Uterus (tissue), 4 donors: ENCODE data around the gene PNMA8A. TPM values are rescaled to one million over a fixed set of nuclear protein-coding genes. Genes with fewer than 3 reads are reported as not detected.
A peak's percentile ranks its signal among the peaks of the same experiment; 100 is the strongest.

Experiments used
- DNase-seq, 2 donors: peaks; one replicate each; pipeline ENCODE4 v3.0.0-alpha.2; 2019 to 2020
- H3K27ac ChIP-seq, 2 donors: fragments of 200-600 bp; sonication (generic); 1 replicate in 1 of 2; 2 replicates in 1 of 2; pipeline ENCODE4 v1.5.1; 2016 to 2018
- H3K27me3 ChIP-seq, 2 donors: fragments of 200-600 bp; sonication (generic); one replicate each; pipeline ENCODE4 v1.5.1; 2018 to 2019; ENCODE audit warnings: control low read depth in 1 of 2
- H3K36me3 ChIP-seq, 2 donors: fragments of 200-600 bp; sonication (generic); one replicate each; pipeline ENCODE4 v1.5.1; 2019; ENCODE audit warnings: control low read depth in 1 of 2
- H3K4me1 ChIP-seq, 2 donors: fragments of 200-600 bp; sonication (generic); one replicate each; pipeline ENCODE4 v1.5.1; 2018 to 2019; ENCODE audit warnings: control low read depth in 1 of 2
- H3K4me3 ChIP-seq, 2 donors: fragments of 200-600 bp; sonication (generic); 1 replicate in 1 of 2; 2 replicates in 1 of 2; pipeline ENCODE4 v1.5.1; 2018 to 2019; ENCODE audit warnings: mild to moderate bottlenecking in 1 of 2
- H3K9me3 ChIP-seq, 2 donors: fragments of 200-600 bp; sonication (generic); one replicate each; pipeline ENCODE4 v1.5.1; 2019; ENCODE audit warnings: control low read depth in 1 of 2
- CTCF ChIP-seq, 4 experiments: fragments of 200-600 bp in 2 of 4; fragments of 450-650 bp in 2 of 4; sonication (generic) in 2 of 4; IDR thresholded peaks; one replicate each; pipeline ENCODE4 v1.5.1; 2016 to 2019; ENCODE audit warnings: antibody characterized with exemption in 4 of 4, mild to moderate bottlenecking in 2 of 4, moderate library complexity in 1 of 4
- POLR2A ChIP-seq, 2 donors: fragments of 450-650 bp; IDR thresholded peaks; one replicate each; pipeline ENCODE4 v1.6.1; 2016; ENCODE audit warnings: antibody characterized with exemption in 2 of 2, mild to moderate bottlenecking in 1 of 2, moderate library complexity in 1 of 2
- intact Hi-C: fragments of 100-400 bp; cut with DNase I; formaldehyde crosslinking; loops from one replicate; pipeline ENCODE4 v1.15.1; 2023; ENCODE audit warnings: low total_unique reads
- total RNA-seq, 4 donors: library from RNA; depleted of rRNA in 3 of 4; stranded (reverse); fragments of >200 nt in 3 of 4; gene quantifications; one replicate each; pipeline versions ENCODE4 v1.1.0 to v1.2.4, GENCODE V29; 2014 to 2023
- donor health status: DM: yes; HTN: yes; CAD: no.

The PNMA8A gene
- total RNA-seq, 4 donors from 2014 or later, result 8.7 to 69.7 (median 16.1) TPM

GRCh38 chr19:46481223-46481848 lies 10.0 kb upstream of the PNMA8A start:
- no peaks in the 10 kb centered on the region for H3K4me1 ChIP-seq
- DNase-seq, result peak; percentile 43 to 63
- H3K27me3 ChIP-seq, result no peaks in the 10 kb centered on the region
- H3K36me3 ChIP-seq, result no peaks in the 10 kb centered on the region
- no peaks in the 10 kb centered on the region for H3K9me3 ChIP-seq
- TF ChIP-seq CTCF (IDR thresholded peaks at IDR 0.05) (no peak), POLR2A (IDR thresholded peaks at IDR 0.05) (no peak)
- intact Hi-C loops, result no loop called here
- H3K27ac ChIP-seq, result peak overlapping the region; percentile 74 to 90
- H3K4me3 ChIP-seq, result no peak overlapping the region

GRCh38 chr19:46480415-46480814 lies 9.1 kb upstream of the PNMA8A start:
- peak; percentile 69 to 76 for DNase-seq
- no peaks in the 10 kb centered on the region for H3K27me3 ChIP-seq
- TF ChIP-seq CTCF (IDR thresholded peaks at IDR 0.05) (no peak), POLR2A (IDR thresholded peaks at IDR 0.05) (no peak)

DNA sequence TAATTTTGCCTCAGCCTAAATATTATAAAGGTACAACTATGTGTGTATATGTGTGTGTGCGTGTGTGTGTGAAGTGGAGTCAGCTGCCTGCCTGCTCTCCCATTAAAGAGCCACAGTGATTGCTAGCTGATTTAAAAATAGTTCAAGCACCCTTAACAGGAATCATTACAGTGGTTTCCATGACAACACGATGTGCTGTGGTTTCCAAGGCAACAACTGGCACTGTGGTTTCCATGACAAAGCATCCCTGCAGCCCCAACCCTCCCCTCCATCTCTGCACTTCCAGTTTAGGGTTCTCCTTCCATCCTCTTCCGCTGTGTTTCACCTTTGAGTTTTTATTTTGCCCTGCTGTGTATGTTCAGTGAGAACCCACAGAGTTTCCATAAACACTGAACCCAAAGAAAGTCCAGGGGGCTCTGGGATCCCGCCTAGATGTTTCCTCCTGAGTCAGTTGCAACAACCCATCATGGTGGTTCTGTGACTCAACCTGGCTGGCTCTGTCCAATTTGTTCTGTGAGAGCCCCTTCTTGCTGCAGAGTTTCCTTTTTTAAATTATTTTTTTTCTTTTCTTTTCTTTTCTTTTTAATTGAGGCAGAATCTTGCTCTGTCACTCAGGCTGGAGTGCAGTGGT lies 7.1 kb upstream of the PNMA8A start:
- Histone ChIP-seq H3K36me3 (no peaks in the 10 kb centered on the region), H3K27me3 (no peaks in the 10 kb centered on the region), H3K4me3 (no peak overlapping the region), H3K9me3 (no peaks in the 10 kb centered on the region), H3K27ac (no peak overlapping the region), H3K4me1 (no peaks in the 10 kb centered on the region)
- TF ChIP-seq CTCF (IDR thresholded peaks at IDR 0.05) (no peak), POLR2A (IDR thresholded peaks at IDR 0.05) (no peak)
- intact Hi-C loops, result no loop called here
- no peak for DNase-seq

More at GRCh38 chr19:46480415-46480814, 9.1 kb upstream of the PNMA8A start:
- no peaks in the 10 kb centered on the region for H3K9me3 ChIP-seq
- H3K4me1 ChIP-seq, result no peaks in the 10 kb centered on the region
- intact Hi-C loops, result no loop called here
- peak overlapping the region; percentile 74 to 90 for H3K27ac ChIP-seq
- H3K4me3 ChIP-seq, result no peak overlapping the region
- no peaks in the 10 kb centered on the region for H3K36me3 ChIP-seq

DNA sequence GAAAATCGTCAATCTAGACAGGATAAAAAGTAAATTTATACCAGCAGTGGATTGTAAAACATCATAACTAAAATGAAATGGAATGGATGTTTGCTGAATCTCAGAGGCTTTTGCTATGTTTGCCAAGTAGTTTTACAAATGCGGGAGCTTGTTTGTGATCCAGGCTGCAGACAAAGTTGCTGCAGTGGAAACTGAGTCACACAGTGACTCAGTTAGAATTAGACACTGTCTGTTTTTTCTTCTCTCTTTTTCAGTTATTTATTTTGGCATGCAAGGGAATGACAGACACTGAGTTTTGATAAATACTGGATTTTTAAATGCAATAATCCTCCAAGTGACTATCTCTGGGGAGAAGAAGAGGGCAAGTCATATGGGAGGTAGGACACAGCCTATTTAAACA lies 4.6 kb upstream of the PNMA8A start:
- no peaks in the 10 kb centered on the region for H3K36me3 ChIP-seq
- intact Hi-C loops, result no loop called here
- no peak for DNase-seq
- no peaks in the 10 kb centered on the region for H3K27me3 ChIP-seq
- no peaks in the 10 kb centered on the region for H3K9me3 ChIP-seq
- no peak for TF ChIP-seq CTCF (IDR thresholded peaks at IDR 0.05)
- TF ChIP-seq POLR2A (IDR thresholded peaks at IDR 0.05), result no peak
- no peak overlapping the region for H3K4me3 ChIP-seq
- no peaks in the 10 kb centered on the region for H3K4me1 ChIP-seq
- no peak overlapping the region for H3K27ac ChIP-seq

GRCh38 chr19:46474211-46474610 lies 2.8 kb upstream of the PNMA8A start:
- Histone ChIP-seq H3K36me3 (no peaks in the 10 kb centered on the region), H3K27ac (no peak overlapping the region), H3K4me1 (no peaks in the 10 kb centered on the region), H3K9me3 (no peaks in the 10 kb centered on the region), H3K27me3 (no peaks in the 10 kb centered on the region), H3K4me3 (no peak overlapping the region)
- intact Hi-C loops, result no loop called here
- TF ChIP-seq CTCF (IDR thresholded peaks at IDR 0.05) (no peak), POLR2A (IDR thresholded peaks at IDR 0.05) (no peak)
- DNase-seq, result no peak
